ENCODE data around the gene CLDN16.

The CLDN16 gene

DNA sequence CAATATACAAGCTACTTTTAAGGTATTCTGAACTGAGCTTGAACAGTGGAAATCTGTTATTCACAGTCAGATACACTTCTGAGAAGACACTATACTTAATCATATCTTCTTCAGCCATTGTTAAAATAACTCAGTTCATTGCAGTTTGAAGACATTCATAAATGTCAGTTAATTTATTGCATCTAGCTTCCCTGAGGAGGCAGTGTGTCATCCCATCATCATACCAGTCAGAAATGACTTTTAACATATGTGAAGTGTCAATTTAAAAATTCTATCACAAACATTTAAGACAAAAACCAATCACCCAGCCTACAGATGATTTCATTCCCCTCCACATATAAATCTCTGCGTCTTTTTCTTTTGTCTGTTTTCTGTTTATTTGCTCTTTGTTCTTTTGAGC, 54.3 kb downstream of the CLDN16 start:
- DNase-seq (ENCODE audit: low spot score), result no peak

DNA sequence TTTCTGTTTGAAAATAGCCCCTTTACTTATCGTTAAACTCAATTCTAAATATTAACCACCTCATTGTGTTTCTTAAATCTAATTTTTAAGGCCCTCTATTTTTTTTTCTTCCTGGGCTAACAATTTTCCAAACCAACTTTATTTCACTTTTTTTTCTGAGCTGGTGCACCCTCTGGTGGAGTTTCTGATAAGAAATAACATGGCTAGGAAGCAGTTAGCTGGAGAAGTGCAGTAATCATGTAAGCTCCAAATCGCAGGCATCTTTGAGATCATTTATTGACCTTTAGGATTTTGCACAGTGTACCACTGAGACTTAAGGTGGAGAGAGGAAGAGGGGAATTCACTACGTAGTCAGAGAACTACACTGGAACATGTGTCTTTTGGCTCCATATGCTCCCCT, 55.3 kb downstream of the CLDN16 start:
- no peak for DNase-seq (ENCODE audit: low spot score)

GRCh38 chr3:190444006-190444405, 56.0 kb downstream of the CLDN16 start:
- no peak for DNase-seq (ENCODE audit: low spot score)

GRCh38 chr3:190444576-190445145, 56.7 kb downstream of the CLDN16 start:
- no peak for DNase-seq (ENCODE audit: low spot score)

DNA sequence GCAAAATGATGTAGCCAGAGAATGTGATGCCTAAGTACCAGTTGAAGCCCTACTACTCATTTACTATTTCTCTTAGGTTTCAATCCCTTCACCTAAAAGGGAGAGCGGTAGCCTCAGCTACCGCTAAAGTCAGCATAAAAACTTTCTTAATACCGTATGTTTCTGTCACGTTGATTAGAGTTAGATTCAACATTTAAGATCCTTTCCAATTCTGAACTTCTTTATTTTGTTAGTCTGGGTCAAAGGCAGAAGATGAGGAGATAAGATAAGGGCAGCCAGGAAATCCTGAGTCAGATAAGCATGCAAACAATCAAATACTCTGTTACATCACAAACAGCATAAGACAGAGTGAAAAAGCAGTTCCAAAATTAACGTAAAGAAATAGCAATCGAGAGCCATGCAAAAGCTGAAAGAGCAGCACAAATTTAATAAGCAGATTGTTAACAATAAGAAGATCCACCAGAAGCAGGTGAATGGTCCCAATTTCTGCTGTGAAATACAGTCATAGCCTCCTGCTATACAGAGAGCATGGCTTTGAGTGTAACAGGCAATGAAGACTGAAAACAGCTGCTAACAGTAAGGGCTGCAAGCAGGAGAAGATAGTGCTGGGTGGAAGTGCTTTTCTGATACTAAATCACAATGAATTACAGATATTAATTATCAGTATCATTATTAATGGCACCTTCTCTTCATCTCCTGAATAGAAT, 58.8 kb downstream of the CLDN16 start:
- DNase-seq (ENCODE audit: low spot score), result no peak

DNA sequence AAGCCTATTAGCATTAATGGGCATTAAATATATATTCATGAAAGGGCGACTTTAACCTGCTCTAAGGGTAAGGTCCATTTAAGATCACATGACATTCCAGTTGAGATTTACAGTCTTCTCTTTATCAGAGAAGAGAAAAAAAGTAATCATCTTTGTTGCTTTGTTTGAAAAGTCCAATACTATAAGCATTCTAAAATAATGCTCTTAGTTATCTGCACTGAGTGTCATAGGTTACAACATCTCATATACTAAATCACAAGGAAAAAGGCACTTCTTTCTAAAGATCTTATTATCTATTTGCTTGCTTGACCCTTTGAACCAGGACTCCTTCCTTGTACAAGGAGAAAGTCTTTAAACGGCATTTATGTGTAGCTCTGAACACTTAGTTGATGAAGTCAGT, 60.3 kb downstream of the CLDN16 start:
- no peak for DNase-seq (ENCODE audit: low spot score)

DNA sequence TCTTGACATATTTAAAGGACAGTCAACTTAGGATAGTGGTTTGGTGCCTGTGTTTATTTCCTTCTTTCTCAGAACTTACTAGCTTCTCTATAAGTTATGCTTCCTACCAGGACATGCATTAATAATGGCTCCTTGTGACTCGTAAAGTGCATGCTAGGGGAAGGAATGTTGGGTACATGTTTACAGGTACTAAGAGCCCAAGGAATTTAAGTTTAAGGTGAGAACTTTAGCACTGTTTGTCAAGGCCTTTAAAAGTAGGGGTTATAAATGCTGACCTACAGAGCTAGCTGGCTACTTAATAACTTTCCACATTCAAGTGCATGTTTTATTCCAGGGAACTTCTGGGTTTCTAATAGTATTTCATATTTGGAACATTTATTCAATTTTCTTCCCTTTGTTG, 61.8 kb downstream of the CLDN16 start, which contains the start of gene TMEM207:
Gene TMEM207, minus strand, starts transcription at position 101 of the 400 bp plus-strand sequence. Its CDS starts 92 bp downstream, at position 9.
- DNase-seq (ENCODE audit: low spot score), result no peak

GRCh38 chr3:190455828-190456227, 67.9 kb downstream of the CLDN16 start:
- DNase-seq (ENCODE audit: low spot score), result no peak

DNA sequence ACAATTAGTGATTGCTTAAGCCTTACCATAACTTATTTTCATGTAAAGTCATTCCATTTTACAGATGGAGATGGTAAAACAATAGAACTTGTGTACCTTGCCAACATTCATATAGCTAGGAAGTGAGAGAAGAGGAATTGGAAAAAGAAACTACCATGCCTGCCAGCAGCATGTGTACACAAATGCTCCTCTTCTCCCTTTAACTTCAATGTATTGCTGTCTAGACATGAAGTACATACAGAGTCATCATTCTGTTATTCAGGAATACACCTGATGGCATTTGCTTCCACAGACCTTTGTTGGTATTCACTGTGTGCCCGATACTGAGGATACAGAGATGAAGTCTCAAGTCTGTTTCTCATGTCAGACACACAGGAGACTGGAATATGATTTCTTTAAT, 68.8 kb downstream of the CLDN16 start:
- DNase-seq (ENCODE audit: low spot score), result no peak

DNA sequence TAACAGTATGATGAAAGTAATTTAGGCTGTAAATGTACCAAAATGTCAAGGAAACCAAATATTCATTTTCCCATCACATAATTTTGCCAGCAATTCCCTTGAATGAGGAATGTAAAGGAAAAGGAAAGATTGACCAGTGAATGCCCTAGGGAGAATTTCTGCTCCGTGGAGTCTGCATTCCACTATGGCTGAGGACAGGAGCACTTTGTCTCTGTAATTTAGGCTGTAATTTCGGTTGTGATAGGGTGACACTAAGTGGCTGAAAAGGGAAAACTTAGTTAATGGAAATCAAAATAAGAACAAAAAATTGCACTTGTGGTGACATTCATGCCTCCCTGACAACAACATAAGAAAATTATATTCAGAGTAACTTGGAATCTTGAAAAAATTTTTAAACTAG, 70.1 kb downstream of the CLDN16 start:
- DNase-seq (ENCODE audit: low spot score), result no peak

All from ecto neural progenitor cell (in vitro differentiated cells).